Measurements from ENCODE around the gene KCNJ10.

KCNJ10 gene

DNA sequence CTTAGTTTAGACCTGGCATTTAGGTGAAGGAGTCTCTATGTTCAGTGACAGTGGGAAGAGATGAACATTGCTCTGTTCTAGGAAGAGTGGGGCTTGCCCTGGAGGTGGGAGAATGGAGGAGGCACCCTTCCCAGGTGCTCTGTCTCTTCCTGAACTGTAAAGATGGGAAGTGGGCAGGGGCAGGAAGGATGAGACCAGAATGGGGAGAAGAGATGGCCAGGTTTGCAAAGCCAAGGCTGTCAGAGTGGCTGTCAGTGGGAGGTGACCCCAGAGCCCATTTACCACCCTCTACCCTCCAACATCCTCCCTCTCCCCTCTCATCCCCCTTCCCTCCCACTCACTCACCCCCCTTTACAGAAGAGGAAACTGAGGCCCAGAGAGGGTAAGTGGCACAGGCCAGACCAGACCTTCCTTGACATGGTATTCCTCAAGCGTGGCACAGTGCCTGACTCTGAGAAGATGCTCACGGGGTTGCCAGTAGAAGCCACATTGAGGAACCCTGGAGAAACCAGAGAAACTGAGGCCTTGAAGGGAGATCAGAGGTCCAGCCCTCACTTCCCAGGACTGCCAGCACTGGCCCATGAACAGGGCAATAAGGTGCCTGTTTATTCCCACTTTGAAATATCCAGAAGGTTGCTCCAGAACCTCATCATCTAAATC is 29.9 kb upstream of the KCNJ10 start:
- no peak for DNase-seq (ENCODE audit: low read depth in 2 of 2)

DNA sequence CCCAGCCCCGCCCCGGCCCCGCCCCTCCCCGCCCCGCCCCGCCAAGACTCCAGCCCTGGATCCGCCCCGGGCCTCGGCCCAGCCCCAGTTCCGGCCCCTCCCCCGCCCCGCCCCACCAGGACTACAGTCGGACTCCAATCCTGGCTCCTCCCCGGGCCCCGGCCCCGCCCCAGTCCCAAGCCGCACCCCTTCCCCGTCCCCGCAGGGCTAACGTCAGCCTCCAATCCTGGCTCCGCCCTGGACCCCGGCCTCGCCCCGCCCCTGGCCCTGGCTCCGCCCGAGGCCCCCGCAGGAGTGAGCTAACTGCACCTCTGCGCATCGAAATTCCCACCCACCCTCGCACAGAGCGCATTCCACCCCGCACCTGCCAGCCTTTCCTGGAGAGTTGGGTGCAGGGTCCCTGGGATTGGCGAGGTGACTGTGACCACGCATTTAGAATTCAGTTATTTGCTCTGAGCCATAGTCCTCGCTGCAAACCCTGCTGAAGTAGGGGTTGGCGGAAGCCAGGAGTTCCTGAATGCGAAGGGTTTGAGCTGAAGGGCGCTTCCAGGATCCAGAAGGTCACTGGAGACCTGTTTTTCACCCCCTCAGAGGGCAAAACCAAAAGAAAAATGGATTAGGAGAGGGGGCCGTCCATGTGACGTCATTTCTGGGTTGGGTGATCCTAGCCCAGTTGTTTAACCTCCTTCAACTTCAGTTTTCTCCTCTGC is 29.0 kb upstream of the KCNJ10 start:
- peak; percentile 97 to 99 for DNase-seq (ENCODE audit: low read depth in 2 of 2)

DNA sequence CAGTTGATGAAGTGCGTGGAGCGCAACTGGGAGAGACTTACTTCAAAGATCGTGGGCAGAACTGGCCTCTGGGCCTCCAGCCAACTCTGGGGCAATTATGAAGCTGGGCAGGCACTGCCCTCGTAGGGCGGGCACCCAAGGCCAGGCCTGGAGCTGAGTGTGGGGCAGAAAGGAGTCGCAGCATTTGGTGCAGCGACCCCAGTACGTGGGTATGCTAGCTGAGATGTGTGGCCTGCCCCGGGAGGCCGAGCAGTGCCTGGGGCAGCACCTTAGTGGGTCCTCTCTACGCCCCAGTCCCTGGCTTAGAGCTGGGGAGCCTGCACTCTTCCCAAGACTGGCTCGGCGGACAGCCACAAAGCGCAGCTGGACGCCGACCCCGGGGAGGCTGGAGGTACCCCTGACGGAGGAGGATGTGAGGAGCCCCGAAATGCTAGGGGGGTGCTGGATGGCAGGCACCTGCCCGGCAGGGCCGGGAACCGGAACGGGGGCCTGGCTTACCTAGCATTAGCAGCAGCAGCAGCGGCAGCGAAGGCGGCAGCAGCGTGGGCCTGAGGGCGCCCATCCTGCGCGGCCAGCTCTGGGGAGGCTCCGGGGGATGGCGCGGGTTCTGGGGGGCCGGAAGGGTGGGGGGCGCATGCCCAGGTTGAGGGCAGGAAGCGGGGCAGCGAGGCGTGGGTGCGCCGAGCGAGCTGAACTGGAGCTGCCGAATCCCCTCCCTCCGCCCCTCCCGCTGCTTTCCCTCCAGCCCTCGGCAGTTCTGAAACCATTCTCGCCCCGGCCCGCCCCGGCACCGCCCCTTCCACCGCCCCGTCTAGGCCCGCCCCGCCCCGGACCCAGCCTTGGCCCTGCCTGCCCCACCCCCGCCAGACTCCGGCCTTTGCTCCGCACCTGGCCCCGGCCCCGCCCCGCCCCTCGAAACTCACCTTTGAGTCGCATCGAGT is 28.2 kb upstream of the KCNJ10 start, which contains the start of gene IGSF8:
TSS of gene IGSF8 (minus strand) at position 709 of the 941 bp plus-strand sequence. CDS start at position 562, 147 bp downstream.
- peak; percentile 87 to 89 for DNase-seq (ENCODE audit: low read depth in 2 of 2)

DNA sequence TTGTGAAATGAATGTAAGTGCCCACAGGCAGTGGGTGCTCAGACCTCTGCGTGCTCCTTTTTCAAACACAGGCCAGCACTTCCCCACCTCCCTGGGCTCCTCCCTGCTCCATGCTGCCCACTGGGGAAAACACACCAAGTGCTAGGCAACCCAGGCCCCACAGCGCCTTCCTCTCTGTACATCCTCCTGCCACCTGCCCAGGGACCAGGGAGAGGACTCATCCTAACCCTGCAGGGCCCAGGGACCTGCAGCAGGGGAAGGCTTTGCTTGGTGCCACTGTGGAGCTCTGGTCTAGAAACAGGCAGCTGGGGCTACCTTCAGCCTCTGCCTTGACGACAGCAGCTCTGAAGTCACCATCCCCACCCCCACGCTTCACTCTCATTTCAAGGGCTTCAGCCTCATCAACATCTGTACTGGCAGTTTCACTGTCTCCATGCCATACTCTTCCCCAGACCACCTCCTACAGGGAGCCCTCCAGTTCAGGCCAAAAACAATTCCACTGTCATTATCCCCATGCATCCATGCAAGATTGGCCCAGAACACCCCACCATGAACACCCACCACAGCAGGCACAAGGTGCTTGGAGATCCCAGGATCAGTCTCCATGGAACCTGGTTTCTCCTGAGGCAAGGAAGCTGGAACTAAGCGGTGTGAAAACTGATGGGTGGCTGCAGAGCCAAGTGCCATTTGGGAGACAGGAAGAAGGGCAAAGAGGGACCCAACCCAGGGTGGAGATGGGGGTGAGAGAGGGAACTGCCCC is 27.4 kb upstream of the KCNJ10 start:
- peak; percentile 30 to 43 for DNase-seq (ENCODE audit: low read depth in 2 of 2)

DNA sequence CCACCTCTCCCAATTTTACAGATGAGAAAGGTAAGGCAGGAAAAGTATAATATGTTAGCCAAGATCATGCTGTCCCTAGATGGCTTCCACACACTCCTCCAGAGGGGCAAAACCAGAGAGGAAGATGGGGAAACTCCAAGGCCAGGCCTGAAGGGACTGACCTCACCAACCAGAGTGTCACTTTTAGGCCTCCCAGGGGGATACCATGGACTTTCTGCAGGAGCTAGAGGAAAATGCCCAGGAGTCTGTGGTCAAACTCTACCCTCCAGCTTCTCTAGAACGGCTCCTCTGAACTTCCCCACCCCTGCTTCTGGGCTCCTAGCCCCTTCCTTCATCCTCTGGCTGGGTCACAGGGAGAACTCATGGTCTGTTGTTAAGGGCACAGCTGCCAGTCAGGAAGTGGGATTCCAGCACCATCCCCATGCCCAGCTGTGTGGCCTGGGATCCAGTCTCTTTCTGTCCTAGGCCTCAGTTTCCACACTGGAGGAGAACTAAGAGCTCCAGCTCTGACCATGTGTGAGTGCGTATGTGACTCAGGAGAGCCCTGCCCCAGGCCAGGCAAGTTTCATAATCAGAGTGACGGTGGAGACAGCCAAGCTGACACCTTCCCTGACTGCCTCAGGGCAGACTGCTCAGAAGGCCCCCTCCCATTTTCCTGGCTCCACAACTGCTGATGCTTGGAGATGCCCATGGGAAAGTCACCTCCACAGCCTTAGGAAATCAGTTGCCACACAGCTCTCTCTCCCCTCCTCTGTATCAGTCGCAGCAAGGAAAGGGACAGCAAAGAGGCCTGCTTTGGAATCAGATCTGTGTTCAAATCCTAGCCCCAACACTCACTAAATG is 26.5 kb upstream of the KCNJ10 start:
- no peak for DNase-seq (ENCODE audit: low read depth in 2 of 2)

DNA sequence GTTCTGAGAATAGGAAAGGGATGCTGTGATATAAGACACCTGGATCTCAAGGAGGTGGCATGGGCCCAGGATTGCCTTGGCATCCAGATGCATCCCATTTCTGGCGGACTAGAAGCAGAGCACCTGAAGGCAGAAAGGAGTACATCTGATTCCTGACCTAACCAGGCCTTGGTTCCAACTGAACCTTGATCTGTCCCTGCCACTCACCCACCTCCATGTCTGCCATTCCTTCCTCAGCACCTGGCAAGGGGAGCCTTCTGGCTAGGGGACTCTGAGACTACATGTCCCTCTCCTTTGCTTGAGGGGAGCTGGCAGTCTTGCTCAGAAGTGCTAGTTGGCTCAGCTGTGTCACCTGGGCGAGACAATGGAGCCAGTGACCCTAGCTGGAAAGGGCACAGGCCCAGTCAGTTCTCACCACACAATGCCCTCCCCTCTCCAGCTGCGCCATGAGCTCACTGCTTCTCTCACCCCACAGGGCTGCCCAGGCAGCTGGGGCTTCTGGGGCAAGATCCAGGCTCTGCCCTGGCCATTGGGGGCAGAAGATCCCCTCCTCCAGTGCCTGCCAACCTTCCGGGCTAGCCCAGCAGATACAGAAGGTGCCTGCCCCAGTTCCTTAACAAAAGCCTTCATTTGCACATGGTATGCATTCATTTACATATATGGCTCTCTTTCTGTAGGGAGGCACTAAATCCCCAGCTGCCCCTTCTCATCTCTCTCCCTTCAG is 25.6 kb upstream of the KCNJ10 start:
- no peak for DNase-seq (ENCODE audit: low read depth in 2 of 2)

DNA sequence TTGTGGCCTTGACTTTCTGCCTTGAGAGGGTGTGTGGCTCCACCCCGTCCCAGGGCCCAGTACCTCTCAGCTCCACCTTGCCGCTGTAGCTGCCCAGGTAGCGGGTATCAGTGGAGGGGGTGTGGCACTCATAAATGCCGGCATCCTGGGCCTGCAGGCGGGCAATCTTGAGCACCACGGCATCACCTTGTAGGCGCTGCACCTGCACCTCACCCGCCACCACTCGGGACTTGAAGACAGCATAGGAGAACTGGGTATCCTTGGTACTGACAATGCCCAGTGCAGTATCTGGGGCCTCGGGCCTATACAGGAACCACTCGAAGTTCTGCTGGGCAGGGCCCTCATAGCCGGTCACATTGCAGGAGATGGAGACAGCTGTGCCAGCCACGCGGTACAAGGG is 24.8 kb upstream of the KCNJ10 start:
- DNase-seq (ENCODE audit: low read depth in 2 of 2), result no peak

DNA sequence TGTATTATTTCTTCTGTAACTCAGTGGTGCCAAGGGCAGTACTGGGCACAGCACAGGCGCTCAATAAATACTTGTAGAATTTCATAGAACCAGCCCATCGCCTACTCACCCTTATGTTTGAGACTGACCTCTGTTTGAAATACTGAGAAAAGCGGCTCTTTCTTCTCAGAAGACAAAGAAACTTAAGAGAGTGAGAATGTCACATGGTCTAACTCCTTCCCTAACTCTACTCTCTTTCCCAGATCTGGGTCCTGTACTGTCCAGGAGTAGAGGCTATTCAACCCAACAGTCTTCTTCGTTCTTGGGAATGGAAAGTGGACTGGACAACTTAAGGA is 24.3 kb upstream of the KCNJ10 start:
- DNase-seq (ENCODE audit: low read depth in 2 of 2), result no peak

DNA sequence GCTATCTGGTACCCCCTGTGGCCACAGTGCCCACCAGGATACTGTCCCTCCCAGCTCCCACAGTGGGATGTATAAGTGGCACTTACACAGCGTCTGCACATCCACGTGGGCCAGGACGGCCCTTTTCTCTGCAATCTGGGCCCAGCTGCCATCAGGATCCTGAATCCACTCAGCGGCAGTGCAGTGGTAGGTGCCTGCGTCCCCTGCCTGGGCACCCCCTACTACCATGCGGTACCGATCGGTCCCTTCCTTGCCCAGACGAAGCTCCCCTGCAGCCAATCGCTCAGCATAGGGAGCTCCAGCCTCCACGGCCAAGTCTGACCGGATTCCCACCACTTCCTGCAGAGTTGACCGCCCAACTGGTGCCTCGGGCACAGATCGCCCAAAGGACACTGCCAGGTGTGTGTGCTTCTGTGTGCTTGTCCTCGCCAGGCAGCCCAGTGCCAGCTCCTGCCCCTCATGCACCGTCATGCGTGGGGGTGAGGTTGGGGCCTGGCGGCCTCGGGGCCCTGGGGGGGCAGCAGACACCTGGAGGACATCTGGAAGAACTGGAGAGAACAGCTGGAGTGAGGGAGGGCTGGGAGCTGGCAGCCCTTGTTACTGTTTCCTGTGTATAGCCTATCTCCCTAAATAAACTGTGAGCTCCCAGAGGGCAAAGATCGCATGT is 23.8 kb upstream of the KCNJ10 start:
- DNase-seq (ENCODE audit: low read depth in 2 of 2), result no peak

DNA sequence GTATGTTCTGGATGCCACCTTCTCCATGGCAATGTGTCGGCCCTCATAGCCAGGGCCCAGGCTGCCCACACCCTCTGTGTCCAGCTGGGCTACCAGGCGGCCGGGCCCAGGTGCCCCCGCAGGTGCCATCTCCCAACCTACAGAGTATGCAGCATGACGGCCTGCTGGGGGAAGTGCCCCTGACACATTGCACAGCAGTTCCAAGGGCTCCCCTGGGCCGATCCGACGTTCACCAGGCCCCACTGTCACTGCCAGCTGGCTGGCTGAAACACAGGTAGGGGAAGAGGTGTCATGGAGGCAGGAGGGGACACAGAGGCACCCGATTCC is 23.1 kb upstream of the KCNJ10 start:
- no peak for DNase-seq (ENCODE audit: low read depth in 2 of 2)

DNA sequence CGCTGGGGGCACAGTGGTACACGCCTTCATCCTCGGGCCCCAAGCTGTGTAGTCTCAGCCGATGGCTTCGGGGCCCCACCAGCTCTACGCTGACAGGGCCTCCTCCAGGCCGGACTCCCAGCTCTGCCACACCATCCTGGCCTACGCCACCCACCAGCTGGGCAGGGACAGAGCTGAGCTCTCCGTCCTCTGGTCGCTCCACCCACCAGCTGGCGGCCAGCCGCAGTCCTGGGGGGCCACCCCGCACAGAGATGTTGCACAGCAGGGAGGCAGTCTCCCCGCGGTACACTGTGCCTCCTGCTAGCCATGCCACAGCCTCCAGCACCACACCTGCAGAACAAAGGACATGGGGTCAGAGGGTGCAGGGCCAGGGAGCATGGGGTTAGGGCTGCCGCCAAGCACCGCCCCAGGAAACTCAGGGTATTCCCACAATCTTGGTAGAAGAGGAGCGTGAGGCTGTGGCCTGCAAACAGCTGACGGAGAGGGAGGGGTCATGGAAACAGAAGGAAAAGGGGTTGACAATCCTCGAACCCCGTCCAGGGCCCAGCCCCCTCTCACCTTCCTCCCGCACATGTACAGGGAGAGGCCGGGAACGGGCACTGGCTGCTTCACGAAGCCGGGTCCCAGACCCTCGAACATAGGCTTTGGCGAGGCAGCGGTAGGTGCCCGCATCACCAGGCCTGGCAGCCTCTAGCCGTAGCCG is 22.6 kb upstream of the KCNJ10 start:
- no peak for DNase-seq (ENCODE audit: low read depth in 2 of 2)

DNA sequence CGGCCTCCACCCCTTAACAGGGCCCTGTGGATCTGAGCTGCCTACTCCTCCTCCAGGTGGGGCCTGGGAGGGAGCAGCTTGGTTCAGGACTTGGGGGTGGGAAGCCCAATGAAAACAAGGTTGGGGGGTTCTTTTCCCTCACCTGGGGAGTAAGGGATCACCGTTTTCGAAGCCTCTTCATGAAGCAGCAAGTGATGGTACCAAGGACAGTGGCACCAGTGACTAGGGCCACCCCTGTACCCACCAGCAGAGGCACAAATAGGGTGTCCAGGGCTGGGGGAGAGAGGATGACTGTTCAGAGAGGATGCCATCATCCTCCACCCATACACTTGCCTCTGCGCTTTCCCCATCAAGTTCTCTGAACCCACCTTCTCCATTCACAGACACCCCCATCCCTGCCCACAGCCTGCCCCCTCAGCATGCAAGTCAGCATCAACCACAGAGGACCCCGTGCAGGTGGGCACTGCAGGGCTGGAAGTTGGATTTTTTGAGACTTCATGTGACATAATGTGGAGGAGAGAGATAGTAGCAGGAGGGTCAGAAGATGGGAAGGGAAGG is 21.8 kb upstream of the KCNJ10 start:
- DNase-seq (ENCODE audit: low read depth in 2 of 2), result no peak

DNA sequence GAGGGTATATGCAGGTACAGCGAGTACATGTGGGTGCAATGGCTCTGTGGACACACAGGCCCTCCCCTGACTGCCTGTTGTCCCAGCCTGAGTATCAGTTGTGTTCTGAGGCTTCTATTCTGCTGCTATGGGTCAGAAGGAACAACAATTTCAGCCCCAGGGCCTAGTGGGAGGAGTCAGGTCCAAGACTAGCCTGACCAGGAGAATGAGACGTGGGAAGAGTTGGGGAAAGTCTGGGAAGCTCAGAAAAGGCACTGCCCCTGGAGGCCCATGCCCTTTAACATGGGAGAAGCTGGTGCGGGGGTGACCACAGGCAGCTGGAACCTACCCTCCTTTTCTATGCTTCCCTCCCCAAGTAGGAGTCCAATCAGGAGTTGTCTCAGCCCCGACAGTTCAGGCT is 20.8 kb upstream of the KCNJ10 start:
- no peak for DNase-seq (ENCODE audit: low read depth in 2 of 2)

DNA sequence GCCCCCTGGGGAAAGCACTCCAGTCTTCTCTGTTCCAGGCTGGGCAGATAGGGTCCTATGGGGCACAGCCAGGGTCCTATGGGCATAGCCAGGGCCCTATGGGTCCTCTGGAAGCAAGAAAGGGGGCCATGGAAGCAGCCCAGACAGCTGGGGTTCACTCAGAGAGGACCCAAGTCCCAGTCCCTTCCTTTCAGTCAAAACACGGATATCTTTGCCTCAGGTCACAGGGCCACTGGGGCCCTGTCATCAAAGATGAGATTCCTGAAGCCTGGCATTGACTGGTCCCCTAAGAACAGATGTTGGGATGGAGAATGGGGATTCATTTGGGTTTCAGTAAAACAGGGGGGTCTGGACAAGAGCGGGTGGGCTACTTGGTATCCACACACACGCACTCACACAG is 19.9 kb upstream of the KCNJ10 start:
- no peak for DNase-seq (ENCODE audit: low read depth in 2 of 2)

DNA sequence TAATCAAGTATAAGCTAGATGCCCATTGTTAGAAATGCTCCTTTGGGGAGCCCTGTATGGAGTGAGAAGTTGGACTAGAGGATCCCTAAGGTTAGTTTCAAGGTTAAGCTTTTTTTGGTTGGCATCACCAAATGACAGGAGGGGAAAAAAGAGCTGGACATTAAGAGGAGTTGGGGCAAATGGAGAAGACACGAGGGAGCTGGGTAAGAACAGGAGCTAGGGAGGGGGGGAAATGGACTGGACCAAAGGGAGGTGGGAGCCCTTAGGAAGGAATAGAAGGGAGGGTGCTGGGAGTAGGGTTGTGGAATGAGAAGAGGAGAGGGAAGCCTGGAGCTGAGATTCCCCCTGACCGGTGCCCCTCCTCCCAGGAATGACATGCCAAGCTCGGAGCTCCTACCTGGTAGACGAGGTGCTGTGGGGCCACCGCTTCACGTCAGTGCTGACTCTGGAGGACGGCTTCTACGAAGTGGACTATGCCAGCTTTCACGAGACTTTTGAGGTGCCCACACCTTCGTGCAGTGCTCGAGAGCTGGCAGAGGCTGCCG is 17.2 kb upstream of the KCNJ10 start:
- no peak for DNase-seq (ENCODE audit: low read depth in 2 of 2)

DNA sequence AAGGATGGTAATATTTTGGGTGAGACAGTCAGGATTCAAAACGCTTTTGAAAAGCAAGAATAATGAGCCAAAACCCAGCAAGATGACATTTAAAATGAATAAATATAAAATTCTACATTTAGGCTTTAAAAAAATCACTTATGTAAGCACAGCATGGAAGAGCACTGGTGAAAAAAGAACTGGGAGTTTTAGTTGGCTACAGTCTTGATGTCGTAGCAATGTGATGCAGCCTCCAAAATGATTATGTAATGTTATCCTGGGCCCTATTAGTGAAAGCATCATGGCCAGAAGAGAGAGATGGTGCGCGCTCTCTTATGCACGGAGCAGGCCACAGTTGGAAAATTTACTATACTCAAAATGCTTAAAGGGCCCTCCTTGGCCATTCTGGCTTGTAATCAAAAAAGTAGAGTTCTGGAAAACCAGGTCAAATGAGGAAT is 16.5 kb upstream of the KCNJ10 start:
- DNase-seq (ENCODE audit: low read depth in 2 of 2), result no peak

DNA sequence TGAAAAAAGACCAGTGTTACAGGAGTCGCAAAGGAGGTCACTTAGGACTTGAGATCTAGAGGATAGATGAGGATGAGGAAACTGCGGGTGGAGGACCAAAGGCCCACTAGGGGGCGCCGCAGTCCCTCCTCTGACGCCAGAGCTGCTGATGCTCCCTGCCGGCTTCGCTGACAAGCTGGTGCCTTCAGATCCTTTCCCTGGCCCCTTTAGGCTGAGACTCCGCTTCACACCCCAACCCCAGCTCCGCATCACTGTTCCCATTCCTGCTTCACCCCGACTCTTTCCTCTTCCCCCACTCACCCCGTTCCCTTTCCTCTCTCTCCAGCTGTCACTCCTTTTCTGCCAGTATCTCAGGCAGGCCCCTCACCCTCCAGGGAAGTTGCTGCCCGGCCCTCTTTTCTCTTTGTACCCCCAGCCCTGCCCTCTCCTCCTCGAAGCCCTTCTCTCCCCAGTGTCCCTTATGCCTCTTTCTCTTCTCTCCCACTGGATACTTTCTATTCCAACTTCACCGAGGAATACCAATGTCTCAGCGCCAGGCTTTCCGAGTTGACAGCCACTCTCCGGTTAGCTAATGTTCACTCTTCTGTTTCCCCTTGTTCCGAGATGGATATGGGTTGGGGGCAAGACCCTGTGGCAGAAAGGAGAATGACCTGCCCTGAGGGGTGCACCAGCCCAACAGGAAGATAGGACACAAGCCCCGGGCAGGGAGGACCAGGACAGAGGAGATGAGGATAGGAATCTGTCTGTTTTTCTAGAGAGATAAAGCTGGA is 15.9 kb upstream of the KCNJ10 start:
- DNase-seq (ENCODE audit: low read depth in 2 of 2), result peak; percentile 57 to 73

Data from stimulated activated CD4-positive, alpha-beta T cell treated with anti-CD3 and anti-CD28 coated beads, Interleukin-15, amount 100 ng/mL, for 48 hours (primary cell).